ENCODE data around the gene KIF5A.

Gene KIF5A

DNA sequence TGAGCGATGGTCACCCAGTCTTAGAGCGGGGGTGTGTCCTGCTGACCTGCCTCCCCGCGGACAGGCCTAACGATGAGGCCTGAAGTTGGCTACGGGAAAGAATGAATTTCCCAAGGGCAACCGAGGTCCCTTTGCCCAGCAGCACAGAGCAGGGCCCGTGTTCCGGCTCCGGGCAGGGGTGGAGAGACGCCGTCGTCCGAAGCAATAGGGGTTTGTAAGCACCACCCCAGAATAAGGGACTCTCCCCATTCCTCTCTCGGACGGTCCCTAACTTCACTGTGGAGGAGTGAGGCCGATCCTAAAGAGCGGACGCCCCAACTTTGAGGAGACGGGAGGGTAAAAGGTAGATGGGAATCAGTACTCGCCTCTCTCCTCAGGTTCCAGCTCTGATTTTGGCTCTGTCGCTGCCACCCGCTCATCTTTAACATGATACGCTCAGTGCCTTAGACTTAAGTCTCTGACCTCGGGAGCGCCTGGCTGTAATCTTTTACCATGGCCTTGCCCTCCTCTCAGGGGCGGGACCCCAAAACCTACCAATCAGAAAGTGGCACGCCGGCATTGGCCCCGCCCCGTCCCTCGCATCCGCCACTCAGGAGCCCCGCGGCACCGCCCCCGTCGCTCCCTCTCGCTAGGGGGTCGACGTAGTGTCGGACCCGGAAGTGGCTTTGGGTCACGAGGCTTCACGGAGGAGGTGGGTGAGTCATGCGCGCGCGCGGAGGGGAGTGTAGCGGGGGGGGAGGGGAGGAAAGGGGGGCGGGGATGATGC, 29.6 kb upstream of the KIF5A start, which contains the start of gene DDIT3:
DDIT3 (minus strand) TSS at position 462 of the 766 bp plus-strand sequence. CDS start 3,108 bp downstream, outside the sequence.
- peak; percentile 99 to 100 for DNase-seq (ENCODE audit: low read depth in 2 of 2)

- no peak for DNase-seq (ENCODE audit: low read depth in 2 of 2)
Observed at GRCh38 chr12:57521525-57522010, 28.3 kb upstream of the KIF5A start.

DNA sequence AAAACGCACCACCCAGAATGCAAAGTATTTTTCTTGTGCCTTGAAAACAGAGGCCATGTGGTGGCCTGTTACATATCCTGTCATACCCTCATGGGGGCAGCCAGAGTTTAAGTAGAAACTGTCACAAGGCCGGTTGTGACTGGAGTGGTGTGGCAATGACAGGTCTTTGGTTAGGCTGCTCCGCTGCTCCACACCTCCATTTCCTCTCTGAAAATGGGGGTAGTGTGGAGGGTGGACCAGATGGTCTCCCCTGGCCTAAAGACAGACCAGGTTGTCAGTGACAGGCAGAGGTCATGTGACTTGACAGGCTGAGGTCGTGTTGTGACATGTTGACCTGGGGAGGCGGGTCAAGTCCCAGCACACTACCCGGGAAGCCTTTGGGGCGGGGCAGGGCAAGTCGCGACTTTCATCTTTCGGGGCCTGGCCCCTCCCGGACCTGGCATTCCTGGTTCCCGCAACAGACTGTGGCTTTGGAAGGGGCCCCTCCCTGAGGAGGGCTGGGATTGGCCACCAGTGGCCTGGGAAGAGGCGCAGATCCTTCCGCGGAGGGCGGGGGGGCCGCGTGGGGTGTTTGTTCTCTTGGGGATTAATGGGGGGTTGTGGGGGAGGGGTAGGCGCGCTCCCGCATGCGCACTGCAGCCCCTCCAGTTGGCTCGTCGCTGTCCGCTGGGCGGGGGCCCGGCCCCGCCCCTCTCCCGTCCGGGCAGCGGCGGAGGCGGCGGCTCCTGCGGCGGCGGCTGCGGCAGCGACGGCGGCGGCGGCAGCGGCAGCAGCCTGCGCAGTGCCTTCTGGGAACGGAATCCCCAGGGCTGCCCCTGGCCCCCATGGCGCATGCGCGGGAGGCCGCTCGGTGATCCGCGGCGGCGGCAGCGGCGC, 27.6 kb upstream of the KIF5A start, which contains the start of gene MBD6:
MBD6 (plus strand) TSS at position 814 of the 876 bp plus-strand sequence. CDS start 1,480 bp downstream, outside the sequence.
- peak; percentile 77 to 82 for DNase-seq (ENCODE audit: low read depth in 2 of 2)

GRCh38 chr12:57522887-57523705, 26.7 kb upstream of the KIF5A start:
- peak in 1 of 2 donors; percentile 33 for DNase-seq (ENCODE audit: low read depth in 2 of 2)

GRCh38 chr12:57523706-57524614, 25.9 kb upstream of the KIF5A start:
- no peak for DNase-seq (ENCODE audit: low read depth in 2 of 2)

DNA sequence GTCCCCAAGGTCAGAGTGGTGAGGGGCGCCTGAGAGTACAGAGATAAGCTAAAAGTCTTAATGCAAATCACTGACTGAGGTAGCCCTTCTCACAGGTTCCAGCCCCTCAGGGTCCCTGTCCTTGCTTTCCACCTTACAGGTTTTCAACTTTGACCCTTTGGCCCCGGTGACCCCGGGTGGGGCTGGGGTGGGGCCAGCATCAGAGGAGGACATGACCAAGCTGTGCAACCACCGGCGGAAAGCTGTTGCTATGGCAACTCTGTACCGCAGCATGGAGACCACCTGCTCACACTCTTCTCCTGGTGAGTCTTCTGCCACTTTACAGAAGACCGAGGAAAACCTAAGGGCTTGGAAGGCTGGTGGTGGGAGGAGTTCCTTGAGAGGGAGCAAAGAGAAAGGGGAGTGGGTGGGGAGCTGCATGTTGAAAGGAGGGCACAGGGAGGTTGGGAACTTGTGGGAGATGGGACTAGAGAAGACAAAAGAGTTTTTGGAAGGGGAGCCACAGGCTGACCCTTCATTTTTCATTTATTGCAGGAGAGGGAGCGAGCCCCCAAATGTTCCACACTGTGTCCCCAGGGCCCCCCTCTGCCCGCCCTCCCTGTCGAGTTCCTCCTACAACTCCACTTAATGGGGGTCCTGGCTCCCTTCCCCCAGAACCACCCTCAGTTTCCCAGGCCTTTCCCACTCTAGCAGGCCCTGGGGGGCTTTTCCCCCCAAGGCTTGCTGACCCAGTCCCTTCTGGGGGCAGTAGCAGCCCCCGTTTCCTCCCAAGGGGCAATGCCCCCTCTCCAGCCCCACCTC, 24.8 kb upstream of the KIF5A start:
- DNase-seq (ENCODE audit: low read depth in 2 of 2): no peak

DNA sequence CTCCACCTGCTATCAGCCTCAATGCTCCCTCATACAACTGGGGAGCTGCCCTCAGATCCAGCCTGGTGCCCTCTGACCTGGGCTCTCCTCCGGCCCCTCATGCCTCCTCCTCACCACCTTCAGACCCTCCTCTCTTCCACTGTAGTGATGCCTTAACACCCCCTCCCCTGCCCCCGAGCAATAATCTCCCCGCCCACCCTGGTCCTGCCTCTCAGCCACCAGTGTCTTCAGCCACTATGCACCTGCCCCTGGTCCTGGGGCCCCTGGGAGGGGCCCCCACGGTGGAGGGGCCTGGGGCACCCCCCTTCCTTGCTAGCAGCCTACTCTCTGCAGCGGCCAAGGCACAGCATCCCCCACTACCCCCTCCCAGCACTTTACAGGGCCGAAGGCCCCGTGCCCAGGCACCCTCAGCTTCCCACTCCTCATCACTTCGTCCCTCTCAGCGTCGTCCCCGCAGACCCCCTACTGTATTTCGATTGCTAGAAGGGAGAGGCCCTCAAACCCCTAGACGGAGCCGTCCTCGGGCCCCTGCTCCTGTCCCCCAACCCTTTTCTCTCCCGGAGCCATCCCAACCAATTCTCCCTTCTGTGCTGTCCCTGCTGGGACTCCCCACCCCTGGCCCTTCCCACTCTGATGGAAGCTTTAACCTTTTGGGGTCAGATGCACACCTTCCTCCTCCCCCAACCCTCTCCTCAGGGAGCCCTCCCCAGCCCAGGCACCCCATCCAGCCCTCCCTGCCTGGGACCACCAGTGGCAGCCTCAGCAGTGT, 24.0 kb upstream of the KIF5A start:
- DNase-seq (ENCODE audit: low read depth in 2 of 2): no peak

DNA sequence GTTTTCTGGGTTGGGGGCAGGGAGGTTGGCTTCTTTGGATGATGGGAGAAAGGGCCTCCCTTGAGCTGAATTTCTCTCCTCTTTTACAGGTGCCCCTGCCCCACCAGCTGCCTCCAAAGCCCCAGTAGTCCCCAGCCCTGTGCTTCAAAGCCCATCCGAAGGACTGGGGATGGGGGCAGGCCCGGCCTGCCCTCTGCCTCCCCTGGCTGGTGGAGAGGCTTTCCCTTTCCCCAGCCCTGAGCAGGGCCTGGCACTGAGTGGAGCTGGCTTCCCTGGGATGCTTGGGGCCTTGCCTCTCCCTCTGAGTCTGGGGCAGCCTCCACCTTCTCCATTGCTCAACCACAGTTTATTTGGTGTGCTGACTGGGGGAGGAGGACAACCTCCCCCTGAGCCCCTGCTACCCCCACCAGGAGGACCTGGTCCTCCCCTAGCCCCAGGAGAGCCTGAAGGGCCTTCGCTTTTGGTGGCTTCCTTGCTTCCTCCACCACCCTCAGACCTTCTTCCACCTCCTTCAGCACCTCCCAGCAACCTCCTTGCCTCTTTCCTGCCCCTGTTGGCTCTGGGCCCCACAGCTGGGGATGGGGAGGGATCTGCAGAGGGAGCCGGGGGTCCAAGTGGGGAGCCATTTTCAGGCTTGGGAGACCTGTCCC, 23.2 kb upstream of the KIF5A start:
- no peak for DNase-seq (ENCODE audit: low read depth in 2 of 2)

- DNase-seq (ENCODE audit: low read depth in 2 of 2): no peak
Observed at GRCh38 chr12:57527184-57527583, 22.7 kb upstream of the KIF5A start.

- no peak for DNase-seq (ENCODE audit: low read depth in 2 of 2)
Observed at GRCh38 chr12:57528176-57528575, 21.7 kb upstream of the KIF5A start.

DNA sequence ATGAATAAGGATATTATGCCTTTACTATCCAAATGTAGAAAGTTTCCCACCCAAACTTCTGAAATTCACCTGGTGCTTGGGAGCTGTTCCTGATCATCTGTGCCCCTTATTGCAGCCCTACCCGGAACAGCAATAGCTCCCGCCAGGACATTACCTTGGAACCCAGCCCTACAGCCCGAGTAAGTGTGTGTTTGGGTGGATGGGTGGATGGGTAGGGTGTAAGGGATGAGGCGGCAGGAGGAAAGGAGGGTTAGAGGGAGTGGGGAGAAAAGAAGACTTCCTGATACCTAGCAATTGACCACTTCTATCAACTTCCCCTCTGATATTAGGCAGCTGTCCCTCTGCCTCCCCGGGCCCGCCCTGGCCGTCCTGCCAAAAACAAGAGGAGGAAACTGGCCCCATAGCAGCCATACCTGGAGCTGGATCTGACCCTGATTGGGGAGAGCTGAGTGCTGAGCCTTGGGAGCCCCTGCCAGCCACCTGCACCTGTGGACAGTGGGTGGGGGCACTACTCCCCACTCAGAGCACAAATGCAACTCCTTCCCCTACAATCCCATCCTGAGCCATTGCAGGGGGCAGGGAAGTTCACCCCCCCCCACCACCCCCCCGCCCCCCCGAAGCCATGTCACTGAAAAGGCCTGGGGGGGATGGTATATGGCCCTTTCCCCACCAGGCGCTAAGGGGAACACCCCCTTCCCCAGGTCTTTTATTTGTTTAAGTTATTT, 20.9 kb upstream of the KIF5A start:
- no peak for DNase-seq (ENCODE audit: low read depth in 2 of 2)

DNA sequence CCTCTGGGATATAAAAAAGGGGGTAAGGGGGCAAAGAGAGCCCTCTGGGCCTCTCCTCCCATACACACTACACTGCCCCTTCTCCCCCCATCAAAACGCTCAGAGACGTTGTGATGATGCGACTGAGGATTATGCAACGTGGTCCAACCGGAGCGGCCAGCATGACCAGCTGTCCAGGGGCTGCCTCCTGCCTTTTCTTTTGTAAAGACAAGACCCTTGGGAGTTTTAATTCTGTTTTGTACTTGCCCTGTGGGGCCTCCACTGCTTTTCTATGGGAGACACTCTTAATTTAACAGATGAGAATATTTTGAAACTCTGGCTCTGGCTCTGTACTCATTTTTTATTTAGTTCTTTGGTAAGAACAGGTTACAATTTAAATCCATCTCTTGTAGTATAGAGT, 20.0 kb upstream of the KIF5A start:
- DNase-seq (ENCODE audit: low read depth in 2 of 2): no peak

DNA sequence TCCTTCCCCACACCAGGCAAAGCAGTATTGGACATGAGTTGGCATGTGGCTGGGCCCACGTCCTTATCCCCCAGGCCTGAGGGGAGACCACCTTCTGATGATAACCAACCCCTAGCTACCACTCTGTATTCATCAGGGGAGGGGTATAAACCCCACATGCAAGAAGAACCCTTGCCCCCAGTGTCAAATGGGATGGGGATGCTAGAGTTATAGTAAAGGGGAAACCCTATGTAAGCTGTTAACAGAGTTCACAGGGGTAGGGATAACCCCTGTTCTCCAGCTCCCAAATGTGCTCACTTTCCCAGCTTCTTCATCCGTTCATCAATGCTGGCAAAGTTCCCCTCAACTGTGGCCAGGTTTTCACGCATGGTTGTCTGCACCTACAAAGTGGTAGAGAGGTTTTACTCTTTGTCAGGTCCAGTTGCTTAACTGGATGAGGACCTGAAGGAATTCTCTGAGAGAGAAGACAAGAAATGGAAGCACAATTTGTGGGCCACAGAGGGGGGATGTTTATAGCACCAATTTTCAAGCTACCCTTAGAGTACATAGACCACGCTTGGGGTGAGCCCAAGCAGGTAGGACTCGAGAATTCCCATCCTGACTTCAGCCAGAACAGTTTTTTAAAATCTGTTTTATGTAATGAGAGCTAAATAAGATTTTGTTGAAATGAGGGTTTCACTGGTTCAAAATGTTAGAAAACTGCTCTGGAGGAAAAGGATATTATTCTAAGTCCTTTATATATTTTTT, 19.3 kb upstream of the KIF5A start:
- no peak for DNase-seq (ENCODE audit: low read depth in 2 of 2)

DNA sequence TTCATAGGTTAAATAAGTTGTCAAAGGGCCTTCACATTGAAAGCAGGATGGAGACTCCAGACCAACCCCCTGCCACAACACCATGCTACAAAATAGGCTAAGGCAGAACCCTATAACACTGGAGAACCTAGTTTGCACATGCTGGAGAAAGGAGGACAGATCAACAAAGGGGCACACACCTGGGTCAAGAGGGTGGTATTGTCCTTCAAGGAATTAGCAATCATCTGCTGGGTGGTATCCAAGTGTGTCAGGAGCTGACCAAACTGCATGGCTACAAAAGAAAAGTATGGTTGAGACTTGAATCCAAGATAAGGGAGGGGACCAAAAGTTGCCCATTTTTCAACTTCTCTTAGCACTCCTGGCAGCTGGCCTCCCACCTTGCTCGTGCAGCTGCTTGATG, 18.0 kb upstream of the KIF5A start:
- DNase-seq (ENCODE audit: low read depth in 2 of 2): no peak

DNA sequence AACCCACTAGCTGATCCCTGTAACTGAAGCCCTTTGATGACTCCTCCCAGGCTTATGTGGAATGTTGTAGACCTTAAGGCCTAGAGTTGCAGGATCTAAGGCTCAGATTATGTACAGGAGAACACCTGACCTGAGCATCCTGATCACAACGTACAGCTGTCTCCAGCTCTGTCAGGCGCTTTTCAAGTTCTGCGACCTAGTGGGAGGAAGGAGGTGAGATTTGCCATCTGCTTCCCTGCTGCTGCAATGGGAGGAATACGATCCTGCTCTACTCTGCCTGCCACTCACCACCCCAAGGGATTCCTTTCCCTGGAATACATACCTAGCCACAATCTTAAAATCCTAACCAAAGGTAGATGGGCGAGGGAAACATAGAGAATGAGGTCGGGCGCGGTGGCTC, 16.7 kb upstream of the KIF5A start:
- no peak for DNase-seq (ENCODE audit: low read depth in 2 of 2)

GRCh38 chr12:57534250-57534649, 15.6 kb upstream of the KIF5A start:
- DNase-seq (ENCODE audit: low read depth in 2 of 2): no peak

GRCh38 chr12:57534991-57535543, 14.8 kb upstream of the KIF5A start:
- no peak for DNase-seq (ENCODE audit: low read depth in 2 of 2)

Data from stimulated activated CD8-positive, alpha-beta memory T cell treated with anti-CD3 and anti-CD28 coated beads, Interleukin-2, amount 100 ng/mL, for 1 hour (primary cell).